ENCODE results near the gene CABYR.

DNA sequence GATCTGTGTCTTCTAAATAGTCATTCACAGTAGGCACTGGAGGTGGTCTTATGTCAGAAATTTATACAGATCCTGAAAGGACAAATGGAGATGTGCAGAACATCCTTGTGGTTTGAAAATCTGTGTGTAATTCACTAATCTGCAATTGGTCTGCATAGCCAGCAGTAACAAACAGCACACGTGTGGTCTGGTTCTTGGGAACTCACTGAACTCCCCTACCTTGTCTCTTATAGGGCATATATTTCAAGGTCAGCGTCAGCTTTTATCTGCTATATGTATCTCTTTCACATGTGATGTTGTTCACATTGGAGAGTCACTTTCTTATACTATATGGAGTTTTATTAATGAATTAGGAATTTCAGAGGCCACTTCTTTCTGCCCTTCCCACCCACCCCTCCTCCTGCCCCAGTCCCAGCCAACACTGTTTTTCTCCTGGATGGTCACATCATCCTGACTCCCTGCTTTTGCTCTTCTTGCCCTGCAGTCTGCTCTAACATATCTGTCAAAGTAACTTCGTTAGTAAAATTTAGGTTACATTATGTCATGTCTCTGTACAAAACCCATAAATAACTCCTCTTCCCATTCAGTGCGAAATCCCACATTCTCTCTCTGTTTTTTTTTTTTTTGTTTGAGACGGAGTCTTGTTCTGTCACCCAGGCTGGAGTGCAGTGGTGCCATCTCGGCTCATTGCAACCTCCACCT, 35.4 kb upstream of the CABYR start:
- TF ChIP-seq, protein P1, sequence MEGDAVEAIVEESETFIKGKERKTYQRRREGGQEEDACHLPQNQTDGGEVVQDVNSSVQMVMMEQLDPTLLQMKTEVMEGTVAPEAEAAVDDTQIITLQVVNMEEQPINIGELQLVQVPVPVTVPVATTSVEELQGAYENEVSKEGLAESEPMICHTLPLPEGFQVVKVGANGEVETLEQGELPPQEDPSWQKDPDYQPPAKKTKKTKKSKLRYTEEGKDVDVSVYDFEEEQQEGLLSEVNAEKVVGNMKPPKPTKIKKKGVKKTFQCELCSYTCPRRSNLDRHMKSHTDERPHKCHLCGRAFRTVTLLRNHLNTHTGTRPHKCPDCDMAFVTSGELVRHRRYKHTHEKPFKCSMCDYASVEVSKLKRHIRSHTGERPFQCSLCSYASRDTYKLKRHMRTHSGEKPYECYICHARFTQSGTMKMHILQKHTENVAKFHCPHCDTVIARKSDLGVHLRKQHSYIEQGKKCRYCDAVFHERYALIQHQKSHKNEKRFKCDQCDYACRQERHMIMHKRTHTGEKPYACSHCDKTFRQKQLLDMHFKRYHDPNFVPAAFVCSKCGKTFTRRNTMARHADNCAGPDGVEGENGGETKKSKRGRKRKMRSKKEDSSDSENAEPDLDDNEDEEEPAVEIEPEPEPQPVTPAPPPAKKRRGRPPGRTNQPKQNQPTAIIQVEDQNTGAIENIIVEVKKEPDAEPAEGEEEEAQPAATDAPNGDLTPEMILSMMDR (IDR thresholded peaks at IDR 0.05 in 4 of 5, conservative IDR thresholded peaks at IDR 0.05 in 1 of 5) = no peak
- TF ChIP-seq POLR2A (IDR thresholded peaks at IDR 0.05) = no peak
